GM12878 (cell line): ENCODE results near the gene GRK5.

ENCODE experiments used
- CTCF ChIP-seq, 3 experiments: IDR thresholded peaks in 2 of 3; conservative IDR thresholded peaks in 1 of 3; 2 replicates each; pipeline ENCODE4 v1.5.1; 2011; ENCODE audit warnings: low read depth in 3 of 3, low read length in 3 of 3, mild to moderate bottlenecking in 3 of 3, control low read depth in 2 of 3, moderate library complexity in 2 of 3, inconsistent platforms in 1 of 3, mixed read lengths in 1 of 3; ENCODE audit not compliant: control insufficient read depth in 2 of 3, insufficient read depth in 1 of 3; ENCODE audit errors: extremely low read depth in 1 of 3
- EP300 ChIP-seq, 2 experiments: fragments of 150-350 bp in 1 of 2; IDR thresholded peaks; 2 replicates each; pipeline ENCODE4 v1.6.1; 2011 to 2012; ENCODE audit warnings: low read depth in 2 of 2, low read length in 2 of 2, borderline replicate concordance in 1 of 2, improper control_type of control experiment in 1 of 2, inconsistent platforms in 1 of 2; ENCODE audit not compliant: control insufficient read depth in 1 of 2
- NR2F1 ChIP-seq: fragments of 450-650 bp; conservative IDR thresholded peaks from 2 replicates; pipeline ENCODE4 v1.6.1; 2017; ENCODE audit warnings: mild to moderate bottlenecking
- PAX5 ChIP-seq: IDR thresholded peaks from 2 replicates; pipeline ENCODE4 v1.6.1; 2011; ENCODE audit warnings: low read depth, low read length, borderline replicate concordance
- POLR2A ChIP-seq: IDR thresholded peaks from 2 replicates; pipeline ENCODE4 v1.6.1; 2011; ENCODE audit warnings: low read depth, mild to moderate bottlenecking, low read length
- RAD51 ChIP-seq: fragments of 450-650 bp; IDR thresholded peaks from 2 replicates; pipeline ENCODE4 v1.6.1; 2016; ENCODE audit warnings: moderate library complexity, mild to moderate bottlenecking, inconsistent platforms
- ZNF207 ChIP-seq: fragments of 450-650 bp; IDR thresholded peaks from 2 replicates; pipeline ENCODE4 v1.6.1; 2014; ENCODE audit warnings: antibody characterized with exemption, mild to moderate bottlenecking, borderline replicate concordance
- TF ChIP-seq, protein P1 (sequence below): IDR thresholded peaks from 2 replicates; pipeline ENCODE4 v1.6.1; 2012; ENCODE audit warnings: low read depth, low read length, improper control_type of control experiment
- TF ChIP-seq, protein P2 (sequence below): IDR thresholded peaks from 2 replicates; pipeline ENCODE4 v1.6.1; 2011; ENCODE audit warnings: mild to moderate bottlenecking, low read depth, low read length, moderate library complexity; ENCODE audit not compliant: insufficient replicate concordance
- TF ChIP-seq, protein P3 (sequence below): IDR thresholded peaks from 2 replicates; pipeline ENCODE4 v1.6.1; 2011; ENCODE audit warnings: borderline replicate concordance, low read depth, mild to moderate bottlenecking, moderate library complexity, mixed read lengths, low read length; ENCODE audit not compliant: insufficient read depth; ENCODE audit errors: extremely low read length

- TF ChIP-seq, protein P1, sequence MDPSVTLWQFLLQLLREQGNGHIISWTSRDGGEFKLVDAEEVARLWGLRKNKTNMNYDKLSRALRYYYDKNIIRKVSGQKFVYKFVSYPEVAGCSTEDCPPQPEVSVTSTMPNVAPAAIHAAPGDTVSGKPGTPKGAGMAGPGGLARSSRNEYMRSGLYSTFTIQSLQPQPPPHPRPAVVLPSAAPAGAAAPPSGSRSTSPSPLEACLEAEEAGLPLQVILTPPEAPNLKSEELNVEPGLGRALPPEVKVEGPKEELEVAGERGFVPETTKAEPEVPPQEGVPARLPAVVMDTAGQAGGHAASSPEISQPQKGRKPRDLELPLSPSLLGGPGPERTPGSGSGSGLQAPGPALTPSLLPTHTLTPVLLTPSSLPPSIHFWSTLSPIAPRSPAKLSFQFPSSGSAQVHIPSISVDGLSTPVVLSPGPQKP = no peak
- TF ChIP-seq EP300 (IDR thresholded peaks at IDR 0.05; ENCODE audit: borderline replicate concordance in 1 of 2, control insufficient read depth in 1 of 2, low read depth in 2 of 2, low read length in 2 of 2) (no peak), RAD51 (no peak), NR2F1 (no peak), PAX5 (no peak), ZNF207 (no peak), CTCF (IDR thresholded peaks at IDR 0.05 in 2 of 3, conservative IDR thresholded peaks at IDR 0.05 in 1 of 3; ENCODE audit: control insufficient read depth in 2 of 3, extremely low read depth in 1 of 3, insufficient read depth in 1 of 3, low read depth in 3 of 3, low read length in 3 of 3) (no peak), POLR2A (no peak)
- TF ChIP-seq, protein P2, sequence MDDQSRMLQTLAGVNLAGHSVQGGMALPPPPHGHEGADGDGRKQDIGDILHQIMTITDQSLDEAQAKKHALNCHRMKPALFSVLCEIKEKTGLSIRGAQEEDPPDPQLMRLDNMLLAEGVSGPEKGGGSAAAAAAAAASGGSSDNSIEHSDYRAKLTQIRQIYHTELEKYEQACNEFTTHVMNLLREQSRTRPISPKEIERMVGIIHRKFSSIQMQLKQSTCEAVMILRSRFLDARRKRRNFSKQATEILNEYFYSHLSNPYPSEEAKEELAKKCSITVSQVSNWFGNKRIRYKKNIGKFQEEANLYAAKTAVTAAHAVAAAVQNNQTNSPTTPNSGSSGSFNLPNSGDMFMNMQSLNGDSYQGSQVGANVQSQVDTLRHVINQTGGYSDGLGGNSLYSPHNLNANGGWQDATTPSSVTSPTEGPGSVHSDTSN = no peak
- TF ChIP-seq, protein P3, sequence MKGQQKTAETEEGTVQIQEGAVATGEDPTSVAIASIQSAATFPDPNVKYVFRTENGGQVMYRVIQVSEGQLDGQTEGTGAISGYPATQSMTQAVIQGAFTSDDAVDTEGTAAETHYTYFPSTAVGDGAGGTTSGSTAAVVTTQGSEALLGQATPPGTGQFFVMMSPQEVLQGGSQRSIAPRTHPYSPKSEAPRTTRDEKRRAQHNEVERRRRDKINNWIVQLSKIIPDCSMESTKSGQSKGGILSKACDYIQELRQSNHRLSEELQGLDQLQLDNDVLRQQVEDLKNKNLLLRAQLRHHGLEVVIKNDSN = no peak
These were observed 41.3 kb downstream of the GRK5 start for GRCh38 chr10:119248681-119249080.
